Transverse colon (tissue), 4 donors: ENCODE measurements around the gene HAUS5.

Experiments
- CTCF ChIP-seq, 5 experiments: fragments of 200-600 bp in 3 of 5; fragments of 450-650 bp in 2 of 5; sonication (generic) in 3 of 5; IDR thresholded peaks; 1 replicate in 2 of 5; 2 replicates in 3 of 5; pipeline ENCODE4 v1.5.1; 2016 to 2017; ENCODE audit warnings: antibody characterized with exemption in 5 of 5, inconsistent platforms in 3 of 5, mild to moderate bottlenecking in 2 of 5, moderate library complexity in 1 of 5
- EP300 ChIP-seq: sonication (generic); formaldehyde crosslinking; IDR thresholded peaks from one replicate; pipeline ENCODE4 v1.6.1; 2017; ENCODE audit warnings: antibody characterized with exemption, low read depth
- POLR2A ChIP-seq: fragments of 450-650 bp; IDR thresholded peaks from one replicate; pipeline ENCODE4 v1.6.1; 2016; ENCODE audit warnings: antibody characterized with exemption, mild to moderate bottlenecking, moderate library complexity
- POLR2AphosphoS5 ChIP-seq, 3 donors: sonication (generic); formaldehyde crosslinking; IDR thresholded peaks; one replicate each; pipeline ENCODE4 v1.6.1; 2016; ENCODE audit warnings: antibody characterized with exemption in 3 of 3

GRCh38 chr19:35661995-35662340, 49.4 kb downstream of the HAUS5 start:
- no peak for TF ChIP-seq CTCF (IDR thresholded peaks at IDR 0.05)
- no peak for TF ChIP-seq POLR2A
- TF ChIP-seq EP300, result no peak
- no peak for TF ChIP-seq POLR2AphosphoS5 (IDR thresholded peaks at IDR 0.05)
